Eye (tissue), 1 donor: ENCODE results near the gene NPAS3.
A peak's percentile ranks its signal among the peaks of the same experiment; 100 is the strongest.

ENCODE experiments used
- DNase-seq: peaks from one replicate; pipeline ENCODE4 v3.0.0-alpha.2; 2015

NPAS3 gene

DNA sequence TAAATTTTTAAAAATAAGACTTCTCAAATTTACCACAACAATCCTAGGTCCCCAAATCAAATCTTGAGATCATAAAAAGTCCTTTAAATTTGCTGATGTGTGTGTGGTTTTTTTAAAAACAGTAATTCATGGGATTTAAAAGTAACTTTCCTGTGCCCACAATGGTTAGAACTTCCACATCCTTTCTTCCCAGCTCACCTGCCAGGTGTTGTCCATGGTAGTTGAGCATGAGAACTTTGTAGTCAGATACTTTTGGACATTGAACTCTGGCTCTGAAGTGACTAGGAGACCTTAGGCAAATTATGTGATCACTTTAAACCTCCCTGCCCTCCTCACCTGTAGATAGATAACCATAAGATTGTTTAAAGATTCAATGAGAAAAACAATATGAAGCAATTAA, 253.2 kb downstream of the NPAS3 start:
- DNase-seq: no peak

DNA sequence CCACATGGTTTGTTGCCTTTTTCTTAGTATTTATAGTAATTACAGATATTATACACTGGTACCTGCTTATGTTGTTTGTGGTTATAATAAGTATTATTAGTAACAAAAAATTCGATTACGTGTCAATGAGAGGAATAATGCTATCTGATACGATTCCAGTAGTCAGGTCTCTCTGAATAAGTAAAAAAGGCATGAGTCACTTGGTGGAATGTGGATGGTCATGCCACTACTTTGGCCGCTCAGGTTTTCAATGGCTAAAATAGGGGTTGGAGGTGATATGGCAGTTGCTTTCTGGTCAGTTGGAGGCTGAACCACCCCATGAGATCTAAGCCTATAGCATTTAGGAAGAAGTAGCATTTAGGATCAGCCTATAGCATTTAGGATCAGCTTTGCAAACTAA, 255.9 kb downstream of the NPAS3 start:
- no peak for DNase-seq

- DNase-seq: no peak
Observed at GRCh38 chr14:33198684-33199083, 260.0 kb downstream of the NPAS3 start.

DNA sequence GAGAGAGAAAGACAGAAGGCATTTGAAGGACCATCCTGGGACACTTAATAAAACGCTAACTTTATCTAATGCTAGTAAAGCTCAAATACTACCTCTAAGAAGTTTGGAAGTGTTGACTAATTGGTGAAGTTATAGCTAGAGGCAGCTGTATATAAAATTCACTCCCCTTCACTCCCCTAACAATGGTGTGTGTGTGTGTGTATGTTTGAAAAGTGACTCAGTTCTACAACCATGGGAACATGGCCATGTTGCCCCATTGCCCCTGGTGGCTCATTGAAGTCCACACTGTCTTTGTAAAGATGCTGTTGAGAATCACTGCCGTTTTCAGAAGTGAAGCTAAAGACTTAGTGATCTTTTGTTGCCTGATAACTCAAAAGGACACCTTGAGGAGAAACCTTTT, 262.4 kb downstream of the NPAS3 start:
- no peak for DNase-seq

- peak; percentile 82 for DNase-seq
Observed at GRCh38 chr14:33206981-33207380, 268.3 kb downstream of the NPAS3 start.

GRCh38 chr14:33207467-33208017, 268.9 kb downstream of the NPAS3 start:
- DNase-seq: peak; percentile 95

GRCh38 chr14:33210311-33210710, 271.6 kb downstream of the NPAS3 start:
- peak; percentile 74 for DNase-seq

- DNase-seq: no peak
Observed at GRCh38 chr14:33218026-33218425, 279.3 kb downstream of the NPAS3 start.

DNA sequence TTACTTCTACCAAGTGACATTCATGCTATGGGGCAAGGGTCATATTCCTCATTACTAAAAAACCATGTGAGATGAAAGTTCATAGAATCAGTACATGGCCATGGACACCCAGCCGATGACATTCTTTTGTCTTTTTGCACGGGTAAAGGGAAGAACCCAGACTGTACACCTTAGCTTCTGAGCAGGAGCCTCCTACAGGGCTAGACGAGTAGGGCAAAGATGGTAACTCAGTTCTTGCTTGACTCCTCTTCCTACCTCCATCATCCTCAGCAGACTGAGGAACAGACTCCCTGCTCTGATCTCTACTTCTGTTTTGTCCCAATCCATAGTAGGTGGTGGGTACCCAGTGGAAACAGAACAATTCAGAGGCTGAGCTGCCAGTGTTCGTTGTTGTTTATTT, 281.3 kb downstream of the NPAS3 start:
- no peak for DNase-seq

- peak; percentile 64 for DNase-seq
Observed at GRCh38 chr14:33229269-33229929, 290.7 kb downstream of the NPAS3 start.

- DNase-seq: peak; percentile 21
Observed at GRCh38 chr14:33230021-33230420, 291.3 kb downstream of the NPAS3 start.

GRCh38 chr14:33232031-33232430, 293.4 kb downstream of the NPAS3 start:
- DNase-seq: no peak

DNA sequence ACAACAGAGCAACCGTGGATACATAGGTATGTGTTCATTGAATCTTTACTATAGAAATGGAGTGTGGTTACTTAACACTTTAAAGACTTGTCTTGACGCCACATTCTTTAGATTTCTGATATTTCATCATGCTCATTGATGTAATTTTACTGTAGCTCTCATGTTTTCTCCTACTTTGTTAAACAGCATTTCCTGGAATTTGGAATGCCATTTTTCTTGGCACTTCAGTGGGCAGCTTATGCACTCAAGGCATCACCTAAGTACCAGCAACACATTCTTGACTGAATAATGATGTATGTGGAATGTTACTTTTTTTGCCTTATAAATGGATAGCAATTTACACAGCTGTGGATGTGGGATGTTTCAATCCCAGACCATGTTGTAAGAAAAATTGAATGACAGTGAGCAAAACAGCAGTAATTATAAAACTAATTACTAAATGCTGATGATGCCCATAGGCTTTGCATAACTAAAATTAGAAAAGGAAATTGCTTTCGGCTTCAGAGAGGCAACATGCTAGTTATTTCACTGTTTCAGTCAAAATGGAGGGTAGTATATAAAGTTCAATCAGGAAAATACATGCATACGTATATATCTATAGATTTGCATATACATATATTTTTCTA, 298.5 kb downstream of the NPAS3 start:
- DNase-seq: no peak

DNA sequence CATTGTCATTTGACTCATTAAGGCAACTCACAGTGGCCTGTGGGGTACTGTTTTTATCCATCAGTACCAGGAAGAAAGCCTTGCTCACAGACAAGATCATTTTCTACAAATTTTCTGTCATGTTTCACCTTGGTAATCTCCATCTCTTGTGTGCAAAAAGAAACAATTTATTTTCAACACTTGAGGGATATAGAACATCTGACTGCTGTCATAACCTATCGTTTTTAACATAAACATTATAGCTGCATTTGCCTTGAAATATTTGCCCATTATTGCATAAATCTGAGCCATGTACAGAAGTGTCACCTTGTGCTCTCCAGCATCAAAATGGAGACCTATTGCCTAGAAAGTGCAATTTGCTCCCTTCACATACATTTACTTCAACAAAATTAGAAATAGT, 300.8 kb downstream of the NPAS3 start:
- DNase-seq: no peak

DNA sequence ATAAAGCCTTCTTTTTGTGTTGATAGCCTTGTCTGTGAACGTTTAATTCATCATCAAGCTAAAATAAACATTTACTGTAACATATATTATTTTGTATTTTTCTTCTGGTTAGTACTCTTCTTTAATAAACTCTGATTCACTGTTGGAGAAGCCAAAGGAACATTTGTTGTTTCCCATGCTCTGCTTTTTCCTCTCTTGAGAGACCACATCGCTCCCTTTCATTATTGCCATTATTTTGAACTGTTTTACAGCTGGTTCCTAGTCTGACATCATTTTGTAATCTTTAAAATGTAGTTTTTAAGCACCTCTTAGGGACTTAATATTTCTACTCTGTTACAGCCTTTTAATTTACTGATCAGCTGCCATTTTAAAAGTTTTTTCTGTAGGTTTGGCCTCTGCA, 301.8 kb downstream of the NPAS3 start:
- DNase-seq: peak; percentile 40

DNA sequence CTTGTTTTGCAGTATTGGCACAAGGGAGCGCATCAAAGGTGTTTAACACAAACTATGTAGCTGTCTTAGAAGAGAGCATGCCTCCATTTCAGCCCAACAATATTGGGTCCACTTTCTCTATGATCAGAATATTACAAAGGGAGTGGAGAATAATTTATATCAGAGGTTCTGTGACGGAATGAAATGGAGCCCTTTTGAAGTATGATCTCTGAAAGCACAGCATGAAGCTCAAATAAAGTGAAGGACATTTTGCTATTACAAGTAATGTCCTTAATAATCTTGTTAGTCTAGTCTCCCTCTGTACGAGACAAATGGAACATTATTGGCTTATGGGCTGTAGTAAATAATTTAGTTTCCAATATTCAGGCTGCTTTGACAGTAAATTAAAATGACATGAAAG, 302.7 kb downstream of the NPAS3 start:
- peak; percentile 82 for DNase-seq

DNA sequence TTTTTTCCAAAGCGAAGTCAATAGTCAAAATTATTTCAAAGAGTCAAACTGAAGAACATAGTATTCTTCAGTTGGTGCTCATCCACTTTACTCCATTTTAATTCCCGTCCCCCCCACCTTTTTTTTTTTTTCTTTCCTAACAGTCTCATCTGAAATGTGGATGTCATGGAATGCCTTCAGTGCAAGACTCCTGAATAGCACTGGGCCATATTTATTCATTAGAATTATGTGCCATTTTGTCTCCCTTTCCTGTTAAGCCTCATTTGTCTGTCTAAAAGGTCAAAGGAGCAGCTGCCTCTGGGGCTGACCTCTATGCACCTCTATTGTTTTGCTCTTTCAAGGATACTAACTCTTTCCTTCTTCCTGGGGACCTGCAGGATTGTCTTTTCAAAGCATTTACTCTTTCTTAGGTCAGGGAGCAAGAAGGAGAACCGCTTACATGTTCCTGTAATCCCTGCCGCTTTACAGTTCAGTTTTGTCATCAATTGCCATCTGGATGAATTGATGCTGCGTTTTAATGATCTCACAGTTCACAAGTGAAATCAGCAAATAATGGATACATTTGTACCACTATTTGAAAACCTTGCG, 310.6 kb downstream of the NPAS3 start:
- peak; percentile 33 for DNase-seq

GRCh38 chr14:33250963-33251362, 312.3 kb downstream of the NPAS3 start:
- no peak for DNase-seq

DNA sequence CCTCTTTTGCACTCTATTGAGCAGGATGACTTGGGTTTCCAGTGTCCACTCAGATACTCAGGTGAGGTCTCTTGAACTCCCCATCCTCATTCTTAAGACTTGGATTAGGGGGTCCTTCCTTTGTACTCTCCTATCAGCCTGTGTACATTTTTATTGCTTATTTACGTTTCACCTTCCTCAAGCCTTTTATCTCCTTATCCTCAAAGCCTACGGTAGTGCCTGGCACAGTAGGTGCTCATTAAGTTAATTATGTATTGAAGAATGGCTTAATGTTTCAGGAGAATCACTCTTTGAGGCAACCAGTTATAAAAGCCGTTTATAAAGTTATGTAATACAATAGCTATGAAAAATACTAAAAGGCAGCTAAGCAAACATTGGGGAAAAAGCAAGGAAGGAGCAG, 315.7 kb downstream of the NPAS3 start:
- DNase-seq: no peak

- no peak for DNase-seq
Observed at GRCh38 chr14:33254861-33255395, 316.2 kb downstream of the NPAS3 start.

DNA sequence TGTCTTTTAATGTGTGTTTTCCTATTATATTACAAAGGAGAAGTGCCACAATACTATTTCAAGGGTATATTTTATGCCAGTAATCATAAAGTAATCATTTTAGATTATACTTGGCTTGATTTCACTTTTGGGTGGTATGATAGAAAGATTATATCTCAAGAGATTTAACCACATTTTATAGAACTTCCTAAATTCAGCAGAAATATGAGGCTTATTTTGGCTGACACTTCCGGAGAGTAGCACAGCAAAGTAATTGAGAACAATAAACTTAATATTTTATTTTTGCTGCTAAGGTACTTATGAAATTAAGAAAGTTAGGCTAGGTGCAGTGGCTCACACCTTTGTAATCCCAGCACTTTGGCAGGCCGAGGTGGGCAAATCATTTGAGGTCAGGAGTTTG, 319.1 kb downstream of the NPAS3 start:
- DNase-seq: no peak

GRCh38 chr14:33259764-33260163, 321.1 kb downstream of the NPAS3 start:
- no peak for DNase-seq

GRCh38 chr14:33271216-33271615, 332.5 kb downstream of the NPAS3 start:
- no peak for DNase-seq

- no peak for DNase-seq
Observed at GRCh38 chr14:33271891-33272290, 333.2 kb downstream of the NPAS3 start.
